ENCODE results near the gene THRB. TPM values are rescaled to one million over a fixed set of nuclear protein-coding genes. Genes with fewer than 3 reads are reported as not detected.

Gene THRB
- total RNA-seq, 1 donor from 2014 or later: 19.7 TPM

GRCh38 chr3:24533561-24534193 is 39.0 kb upstream of the THRB start:
- ATAC-seq: no peak
- Histone ChIP-seq H3K4me1 (no peaks in the 10 kb centered on the region), H3K27me3 (no peaks in the 10 kb centered on the region), H3K4me3 (no peak overlapping the region), H3K9me3 (no peaks in the 10 kb centered on the region), H3K27ac (no peak overlapping the region), H3K36me3 (no peaks in the 10 kb centered on the region)
- no peak for DNase-seq
- no peak for TF ChIP-seq CTCF (IDR thresholded peaks at IDR 0.05)
- intact Hi-C loops (cut with DNase I): no loop called here

GRCh38 chr3:24530471-24530870 is 35.8 kb upstream of the THRB start:
- H3K4me1 ChIP-seq: no peaks in the 10 kb centered on the region
- no peaks in the 10 kb centered on the region for H3K9me3 ChIP-seq
- no peak for TF ChIP-seq CTCF (IDR thresholded peaks at IDR 0.05)
- no peak for DNase-seq
- ATAC-seq: no peak
- H3K27ac ChIP-seq: no peak overlapping the region
- H3K27me3 ChIP-seq: no peaks in the 10 kb centered on the region
- no peak overlapping the region for H3K4me3 ChIP-seq
- no peaks in the 10 kb centered on the region for H3K36me3 ChIP-seq
- intact Hi-C loops (cut with DNase I): no loop called here

- no peaks in the 10 kb centered on the region for H3K36me3 ChIP-seq
- no peaks in the 10 kb centered on the region for H3K27me3 ChIP-seq
- H3K9me3 ChIP-seq: no peaks in the 10 kb centered on the region
- no peak for TF ChIP-seq CTCF (IDR thresholded peaks at IDR 0.05)
- H3K4me1 ChIP-seq: no peaks in the 10 kb centered on the region
- no peak overlapping the region for H3K27ac ChIP-seq
- intact Hi-C loops (cut with DNase I): no loop called here
- no peak for DNase-seq
- H3K4me3 ChIP-seq: no peak overlapping the region
- no peak for ATAC-seq
These were observed 34.6 kb upstream of the THRB start for GRCh38 chr3:24529210-24529609.

- Histone ChIP-seq H3K27me3 (no peaks in the 10 kb centered on the region), H3K9me3 (no peaks in the 10 kb centered on the region), H3K4me1 (no peaks in the 10 kb centered on the region), H3K27ac (no peak overlapping the region), H3K4me3 (no peak overlapping the region), H3K36me3 (no peaks in the 10 kb centered on the region)
- no peak for TF ChIP-seq CTCF (IDR thresholded peaks at IDR 0.05)
- no peak for DNase-seq
- intact Hi-C loops (cut with DNase I): no loop called here
- no peak for ATAC-seq
These were observed 32.1 kb upstream of the THRB start for GRCh38 chr3:24526640-24527212.

- TF ChIP-seq CTCF (IDR thresholded peaks at IDR 0.05): no peak
- Histone ChIP-seq H3K27ac (no peak overlapping the region), H3K4me1 (peaks cover 6% of the 10 kb centered on the region), H3K36me3 (no peaks in the 10 kb centered on the region), H3K9me3 (no peaks in the 10 kb centered on the region), H3K4me3 (no peak overlapping the region), H3K27me3 (no peaks in the 10 kb centered on the region)
- no peak for DNase-seq
- no peak for ATAC-seq
- intact Hi-C loops (cut with DNase I): no loop called here
These were observed 30.9 kb upstream of the THRB start for GRCh38 chr3:24525557-24525956.
